Breast epithelium (tissue), 3 donors: ENCODE results near the gene ATL2.

Experiments used
- POLR2A ChIP-seq: fragments of 450-650 bp; IDR thresholded peaks from one replicate; pipeline ENCODE4 v1.6.1; 2016; ENCODE audit warnings: antibody characterized with exemption, mild to moderate bottlenecking, moderate library complexity
- TF ChIP-seq, protein P1 (sequence below), 3 donors: fragments of 450-650 bp; IDR thresholded peaks; one replicate each; pipeline ENCODE4 v1.5.1; 2016 to 2017; ENCODE audit warnings: antibody characterized with exemption in 3 of 3, mild to moderate bottlenecking in 3 of 3, moderate library complexity in 3 of 3

DNA sequence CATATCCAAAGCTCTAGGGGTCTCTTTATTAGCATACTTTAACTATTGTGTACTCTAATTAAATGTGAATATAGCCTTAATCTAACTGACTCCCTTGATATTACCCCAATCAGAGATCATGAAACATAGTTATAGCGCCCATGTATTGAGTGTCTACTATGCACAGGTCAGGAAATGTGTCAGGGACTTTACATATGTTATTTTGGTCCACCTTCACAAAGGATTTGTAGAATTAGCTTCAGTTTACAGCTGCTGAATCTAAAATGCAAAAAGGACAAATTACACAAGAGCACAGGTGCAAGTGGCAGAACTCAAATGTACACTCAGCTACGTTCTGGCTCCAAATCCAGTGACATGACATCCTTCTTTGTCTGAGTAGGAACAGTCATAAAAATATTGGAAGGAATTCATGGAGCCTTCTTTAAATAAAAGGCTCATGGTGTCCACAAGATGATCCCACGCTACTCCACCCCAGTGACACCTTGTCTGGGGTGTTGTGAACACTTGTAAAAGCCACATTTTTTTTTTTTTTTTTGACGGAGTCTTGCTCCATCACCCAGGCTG lies 38.7 kb upstream of the ATL2 start:
- TF ChIP-seq, protein P1, sequence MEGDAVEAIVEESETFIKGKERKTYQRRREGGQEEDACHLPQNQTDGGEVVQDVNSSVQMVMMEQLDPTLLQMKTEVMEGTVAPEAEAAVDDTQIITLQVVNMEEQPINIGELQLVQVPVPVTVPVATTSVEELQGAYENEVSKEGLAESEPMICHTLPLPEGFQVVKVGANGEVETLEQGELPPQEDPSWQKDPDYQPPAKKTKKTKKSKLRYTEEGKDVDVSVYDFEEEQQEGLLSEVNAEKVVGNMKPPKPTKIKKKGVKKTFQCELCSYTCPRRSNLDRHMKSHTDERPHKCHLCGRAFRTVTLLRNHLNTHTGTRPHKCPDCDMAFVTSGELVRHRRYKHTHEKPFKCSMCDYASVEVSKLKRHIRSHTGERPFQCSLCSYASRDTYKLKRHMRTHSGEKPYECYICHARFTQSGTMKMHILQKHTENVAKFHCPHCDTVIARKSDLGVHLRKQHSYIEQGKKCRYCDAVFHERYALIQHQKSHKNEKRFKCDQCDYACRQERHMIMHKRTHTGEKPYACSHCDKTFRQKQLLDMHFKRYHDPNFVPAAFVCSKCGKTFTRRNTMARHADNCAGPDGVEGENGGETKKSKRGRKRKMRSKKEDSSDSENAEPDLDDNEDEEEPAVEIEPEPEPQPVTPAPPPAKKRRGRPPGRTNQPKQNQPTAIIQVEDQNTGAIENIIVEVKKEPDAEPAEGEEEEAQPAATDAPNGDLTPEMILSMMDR (IDR thresholded peaks at IDR 0.05), result no peak
- no peak for TF ChIP-seq POLR2A
